ENCODE data around the gene EMILIN3.

DNA sequence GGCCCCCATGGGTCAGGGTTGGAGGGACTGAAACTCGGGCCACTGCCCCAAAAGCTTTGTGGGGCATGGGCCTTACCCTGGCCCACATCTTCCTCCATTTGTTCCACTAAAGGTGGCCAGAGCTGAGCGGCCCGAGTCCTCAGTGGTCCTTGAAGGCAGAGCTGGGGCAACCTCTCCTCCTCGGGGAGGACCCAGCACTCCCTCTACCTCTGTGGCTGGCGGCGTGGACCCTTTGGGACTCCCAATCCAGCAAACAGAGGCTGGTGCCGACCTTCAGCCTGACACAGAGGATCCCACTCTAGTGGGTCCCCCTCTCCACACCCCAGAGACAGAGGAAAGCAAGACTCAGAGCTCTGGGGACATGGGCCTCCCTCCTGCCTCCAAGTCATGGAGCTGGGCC, 16.7 kb downstream of the EMILIN3 start:
- TF ChIP-seq EZH2 (IDR thresholded peaks at IDR 0.05) = no peak
- no peak for TF ChIP-seq POLR2AphosphoS5 (IDR thresholded peaks at IDR 0.05; ENCODE audit: borderline replicate concordance, low read depth, low read length)
- TF ChIP-seq FOXP2 (optimal IDR thresholded peaks at IDR 0.05; ENCODE audit: control extremely low read depth, extremely low read length, insufficient read depth) = no peak
